Amniotic epithelial cell (primary cell): ENCODE data around the gene FGD1.
A peak's percentile ranks its signal among the peaks of the same experiment; 100 is the strongest.

Source experiments
- DNase-seq: peaks from one replicate; pipeline ENCODE4 v3.0.0-alpha.2; 2010; ENCODE audit warnings: low read depth

FGD1 gene

DNA sequence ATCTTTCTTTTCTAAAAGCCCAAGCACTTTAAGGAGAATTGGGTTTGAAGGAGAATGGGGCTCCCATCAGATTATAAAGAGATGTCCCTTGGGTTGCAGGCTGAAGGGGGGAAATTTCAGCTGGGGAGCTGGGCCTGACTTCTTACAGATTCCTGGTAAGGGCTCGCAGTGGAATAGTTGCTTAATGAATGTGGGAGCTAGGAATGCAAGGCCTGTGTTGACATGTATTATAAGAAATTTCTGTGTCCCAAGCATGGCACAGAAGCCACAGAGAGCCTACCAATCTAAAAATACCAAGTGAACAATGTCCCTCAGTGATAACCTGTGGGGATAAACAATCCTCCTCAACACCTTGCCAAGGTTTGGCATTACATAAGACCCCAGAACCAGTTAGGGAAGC lies 98.9 kb downstream of the FGD1 start:
- DNase-seq = peak; percentile 24
